IPS DF 4.7 (cell line): ENCODE results near the gene MOB3A.
"Not testable (repeated sequence)": the region's sequence is repeated elsewhere in the genome, so short reads cannot be mapped to it uniquely, and the experiment has no call there.

ENCODE experiments used
- DNase-seq: peaks from one replicate; pipeline ENCODE4 v3.0.0-alpha.2; 2013; ENCODE audit warnings: low spot score; ENCODE audit errors: extremely low read depth

Gene MOB3A

DNA sequence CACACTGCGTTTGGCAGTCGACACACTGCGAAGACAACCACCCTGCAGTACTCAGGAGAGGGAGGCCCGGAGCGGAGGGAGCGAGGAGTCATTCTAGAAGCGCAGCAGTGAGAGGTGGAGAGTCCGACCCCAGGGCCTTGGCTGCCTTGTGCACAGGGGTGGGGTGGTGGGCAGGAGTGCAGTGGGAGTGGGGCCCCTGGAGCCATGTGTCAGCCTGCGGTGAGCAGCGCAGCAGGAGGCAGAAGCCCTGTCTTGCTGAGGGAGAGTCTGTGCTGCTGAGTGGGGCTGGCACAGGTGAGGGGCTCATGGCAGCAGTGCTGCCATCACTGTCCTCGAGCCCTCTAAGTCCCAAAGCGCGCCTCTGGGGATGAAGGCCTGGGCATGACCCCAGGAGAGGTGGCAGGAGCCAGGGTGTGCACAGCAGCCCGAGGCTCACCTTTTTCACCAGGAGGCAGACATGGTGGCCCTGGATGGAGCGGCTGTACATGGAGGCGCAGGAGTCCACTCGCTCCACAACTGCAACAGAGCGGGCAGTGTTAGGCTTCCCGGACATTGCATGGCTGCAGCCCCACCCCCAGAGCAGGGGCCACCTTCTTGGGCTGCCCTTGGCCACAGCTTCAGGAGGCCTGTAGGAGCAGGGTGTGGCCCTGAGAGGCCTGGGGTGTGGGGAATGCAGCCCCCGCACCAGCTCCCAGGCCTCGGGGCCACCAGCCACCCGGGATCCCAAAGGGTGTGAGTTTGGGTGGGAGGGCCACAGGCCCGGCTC, 12.3 kb upstream of the MOB3A start:
- no peak for DNase-seq

DNA sequence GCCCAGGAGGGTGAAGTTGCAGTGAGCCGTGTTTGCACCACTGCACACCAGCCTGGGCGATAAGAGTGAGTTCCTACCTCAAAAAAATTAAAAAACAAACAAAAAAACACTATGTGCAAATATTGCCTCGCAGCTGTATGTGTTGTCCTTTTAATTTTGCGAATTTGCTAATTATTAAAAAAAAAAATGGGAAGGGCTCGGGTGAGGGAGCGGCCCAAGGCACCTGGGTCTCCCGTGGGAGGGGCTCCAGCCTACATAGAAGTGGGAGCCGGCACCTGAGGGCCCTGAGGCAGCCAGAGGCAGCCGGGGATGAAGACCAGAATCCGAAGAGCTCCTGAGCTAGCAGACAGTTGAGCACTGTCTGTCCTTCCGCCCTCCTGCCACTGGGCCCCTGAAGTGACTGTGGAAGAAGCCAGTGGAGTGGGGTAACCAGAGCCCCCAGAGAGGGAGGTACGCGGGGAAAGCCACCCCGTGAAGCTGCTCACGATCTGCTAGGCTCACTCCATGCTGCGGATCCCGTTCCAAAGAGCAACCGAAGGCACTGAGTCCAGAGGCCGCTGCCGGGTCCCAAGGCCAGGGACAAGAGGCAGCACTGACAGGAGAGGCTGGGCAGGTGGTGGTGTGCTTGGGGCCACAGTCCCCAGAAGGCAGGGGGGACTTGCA, 7.0 kb upstream of the MOB3A start:
- no peak for DNase-seq

DNA sequence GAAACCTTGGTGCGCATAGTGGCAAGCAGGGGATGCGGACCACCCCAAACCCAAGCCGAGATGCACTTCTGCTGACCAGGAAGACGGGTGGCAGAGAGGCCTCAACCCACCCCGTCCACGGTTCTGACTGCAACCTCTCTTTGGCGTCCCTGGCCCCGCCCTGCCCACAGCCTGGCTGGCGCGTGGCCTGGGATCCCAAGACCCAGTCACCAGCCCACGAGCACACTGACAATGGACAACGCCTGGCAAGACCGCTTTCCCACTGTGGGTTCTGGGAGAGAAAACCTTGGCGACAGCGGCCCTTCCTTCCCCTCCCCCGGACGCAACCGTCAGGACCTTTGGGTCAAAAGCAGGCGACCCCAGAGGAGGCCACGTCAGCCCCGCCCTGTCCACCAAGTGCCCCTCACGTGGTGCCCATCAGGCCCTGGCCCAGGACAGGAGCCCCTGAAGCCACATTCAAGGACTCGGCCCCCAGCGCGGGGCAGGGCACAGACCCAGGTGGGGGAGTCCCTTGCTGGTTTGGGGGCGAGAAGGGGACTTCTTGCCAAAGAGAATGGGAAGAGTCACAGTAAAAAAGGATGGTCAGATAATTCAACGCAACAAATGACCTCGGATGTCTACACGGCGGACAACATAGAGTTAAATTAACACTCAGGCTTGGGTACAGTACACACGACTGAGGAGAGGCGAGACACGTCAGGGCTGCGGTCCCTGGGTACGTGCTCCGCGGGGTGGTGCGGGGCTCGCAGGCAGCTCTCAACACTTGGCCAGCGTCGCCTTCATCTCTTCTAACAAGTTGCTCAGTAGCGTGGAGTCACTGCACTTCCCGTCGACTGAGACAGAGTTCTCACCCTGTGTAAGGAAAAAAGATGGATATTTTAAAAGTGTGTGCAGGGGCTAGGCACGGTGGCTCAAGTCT, 5.5 kb upstream of the MOB3A start:
- no peak for DNase-seq

DNA sequence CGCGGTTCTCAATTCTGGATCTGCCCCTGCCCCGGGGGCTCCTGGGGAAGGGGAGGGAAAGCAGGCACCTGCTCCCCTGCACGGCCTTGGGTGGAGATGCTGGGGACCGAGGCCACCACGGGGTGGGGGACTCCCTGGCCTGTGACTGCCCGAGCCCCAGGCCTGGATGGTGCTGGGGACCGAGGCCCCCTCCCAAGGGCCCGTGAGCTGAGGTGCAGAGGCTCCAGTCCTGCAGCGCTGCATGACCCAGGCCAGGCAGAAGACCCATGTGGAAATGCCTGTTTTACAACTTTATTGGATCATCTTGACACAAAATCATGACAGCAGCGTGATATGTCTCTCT, 4.6 kb upstream of the MOB3A start:
- DNase-seq, result no peak

DNA sequence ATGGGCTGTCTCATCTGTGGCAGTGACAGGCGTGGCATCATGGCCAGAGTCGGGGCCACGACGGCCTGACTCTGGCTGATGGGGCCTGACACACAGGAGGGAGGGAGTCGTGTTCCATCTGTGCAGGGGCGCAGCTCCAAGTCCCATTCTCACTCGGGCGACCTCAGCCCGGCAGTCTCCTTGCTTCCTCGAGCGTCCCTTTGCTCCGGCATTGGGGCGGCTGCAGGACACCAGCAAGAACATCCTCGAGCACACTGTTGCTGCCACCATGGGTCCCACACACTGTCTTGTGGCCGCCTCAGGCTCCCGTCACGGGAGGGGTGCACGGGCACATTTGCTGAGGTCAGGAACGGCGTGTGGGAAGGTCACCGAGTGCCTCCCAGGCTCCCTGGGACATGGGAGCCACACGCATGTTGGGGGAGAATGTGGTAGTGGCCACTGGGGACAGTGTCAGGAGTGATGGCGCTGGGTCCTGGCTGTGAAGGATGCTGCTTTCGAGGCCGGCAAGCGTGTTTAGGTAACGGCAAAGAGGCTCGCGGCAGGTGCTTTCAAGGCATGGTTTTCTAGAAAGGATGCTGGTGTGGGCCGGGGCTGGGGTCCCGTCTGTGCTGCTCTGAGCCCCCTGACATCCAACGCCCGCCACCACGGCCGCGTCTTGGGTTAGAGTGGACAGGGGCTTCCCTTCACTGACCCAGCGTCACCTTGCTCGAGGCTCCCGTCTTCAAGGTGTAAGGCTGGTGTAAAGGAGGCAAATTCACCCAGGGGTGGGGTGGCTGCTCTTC, 4.0 kb upstream of the MOB3A start:
- DNase-seq, result no peak

DNA sequence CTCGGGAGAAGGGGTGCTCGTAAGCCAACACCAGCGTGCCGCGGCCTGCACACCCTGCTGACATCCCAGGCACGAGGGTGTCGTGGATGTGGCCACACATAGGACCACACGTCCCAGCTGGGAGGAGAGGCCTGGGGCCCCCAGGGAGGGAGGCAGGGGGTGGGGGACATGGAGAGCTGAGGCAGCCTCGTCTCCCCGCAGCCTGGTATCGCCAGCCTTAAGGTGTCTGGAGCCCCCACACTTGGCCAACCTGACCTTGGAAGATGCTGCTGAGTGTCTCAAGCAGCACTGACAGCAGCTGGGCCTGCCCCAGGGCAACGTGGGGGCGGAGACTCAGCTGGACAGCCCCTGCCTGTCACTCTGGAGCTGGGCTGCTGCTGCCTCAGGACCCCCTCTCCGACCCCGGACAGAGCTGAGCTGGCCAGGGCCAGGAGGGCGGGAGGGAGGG, 3.0 kb upstream of the MOB3A start:
- DNase-seq, result no peak

DNA sequence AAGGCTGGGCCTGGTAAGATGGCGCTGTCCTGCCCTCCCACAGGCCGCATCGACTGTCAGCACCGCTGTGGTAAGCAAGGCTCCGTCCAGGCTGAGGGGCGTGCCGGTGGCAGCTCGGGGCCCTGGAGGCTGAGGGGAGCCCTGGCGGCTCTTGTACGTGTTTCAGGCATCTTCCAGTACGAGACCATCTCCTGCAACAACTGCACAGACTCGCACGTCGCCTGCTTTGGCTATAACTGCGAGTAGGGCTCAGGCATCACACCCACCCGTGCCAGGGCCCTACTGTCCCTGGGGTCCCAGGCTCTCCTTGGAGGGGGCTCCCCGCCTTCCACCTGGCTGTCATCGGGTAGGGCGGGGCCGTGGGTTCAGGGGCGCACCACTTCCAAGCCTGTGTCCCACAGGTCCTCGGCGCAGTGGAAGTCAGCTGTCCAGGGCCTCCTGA, 1.8 kb upstream of the MOB3A start:
- DNase-seq, result no peak

DNA sequence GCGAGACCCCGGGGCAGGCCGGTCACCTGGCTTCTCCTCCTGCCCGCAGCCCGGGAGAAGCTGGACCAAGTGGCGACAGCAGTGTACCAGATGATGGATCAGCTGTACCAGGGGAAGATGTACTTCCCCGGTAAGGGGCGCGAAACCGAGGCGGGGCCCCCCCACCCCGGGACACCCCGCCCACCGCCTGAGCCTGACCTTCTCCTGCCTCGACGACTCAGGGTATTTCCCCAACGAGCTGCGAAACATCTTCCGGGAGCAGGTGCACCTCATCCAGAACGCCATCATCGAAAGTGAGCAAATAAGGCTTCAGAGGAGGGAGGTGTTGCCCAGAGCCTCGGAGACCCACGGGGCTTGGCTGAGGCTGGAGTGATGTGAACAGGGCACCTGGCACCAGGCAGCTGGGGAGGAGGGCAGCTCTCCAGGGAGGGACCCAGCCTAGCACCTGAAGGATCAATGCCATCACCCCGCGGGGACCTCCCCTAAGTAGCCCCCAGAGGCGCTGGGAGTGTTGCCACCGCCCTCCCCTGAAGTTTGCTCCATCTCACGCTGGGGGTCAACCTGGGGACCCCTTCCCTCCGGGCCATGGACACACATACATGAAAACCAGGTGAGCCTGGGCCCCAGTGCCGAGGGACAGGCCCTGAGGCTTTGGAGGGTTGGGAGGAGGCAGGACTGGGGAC, 1.2 kb upstream of the MOB3A start:
- DNase-seq, result no peak

DNA sequence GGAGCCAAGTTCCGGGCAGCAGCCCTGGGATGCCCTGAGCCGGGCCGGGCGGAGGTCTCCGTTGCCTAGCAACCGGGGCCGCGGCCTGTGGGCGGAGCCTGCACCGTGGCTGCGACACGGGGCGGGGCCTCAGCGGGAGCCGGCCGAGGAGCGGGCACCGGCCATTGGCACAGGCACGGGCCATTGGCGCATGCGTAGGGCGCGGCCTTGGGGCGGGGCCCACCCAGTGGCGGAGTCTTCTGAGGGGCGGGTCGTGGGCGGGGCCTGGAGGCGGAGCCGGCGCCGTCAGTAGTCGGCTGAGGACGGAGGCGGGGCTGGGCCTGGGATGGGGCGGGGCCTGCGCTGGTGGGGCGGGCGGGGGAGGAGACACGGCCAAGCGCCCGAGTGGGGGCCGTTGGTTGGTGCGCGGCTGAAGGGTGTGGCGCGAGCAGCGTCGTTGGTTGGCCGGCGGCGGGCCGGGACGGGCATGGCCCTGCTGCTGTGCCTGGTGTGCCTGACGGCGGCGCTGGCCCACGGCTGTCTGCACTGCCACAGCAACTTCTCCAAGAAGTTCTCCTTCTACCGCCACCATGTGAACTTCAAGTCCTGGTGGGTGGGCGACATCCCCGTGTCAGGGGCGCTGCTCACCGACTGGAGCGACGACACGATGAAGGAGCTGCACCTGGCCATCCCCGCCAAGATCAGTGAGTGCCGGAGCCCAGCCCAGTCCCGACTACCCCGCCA, 515 bp upstream of the MOB3A start, which contains the start of gene IZUMO4:
Gene IZUMO4, plus strand, starts transcription at position 436 of the 723 bp plus-strand sequence. Its CDS starts 31 bp downstream, at position 467.
- peak; percentile 69 for DNase-seq

DNA sequence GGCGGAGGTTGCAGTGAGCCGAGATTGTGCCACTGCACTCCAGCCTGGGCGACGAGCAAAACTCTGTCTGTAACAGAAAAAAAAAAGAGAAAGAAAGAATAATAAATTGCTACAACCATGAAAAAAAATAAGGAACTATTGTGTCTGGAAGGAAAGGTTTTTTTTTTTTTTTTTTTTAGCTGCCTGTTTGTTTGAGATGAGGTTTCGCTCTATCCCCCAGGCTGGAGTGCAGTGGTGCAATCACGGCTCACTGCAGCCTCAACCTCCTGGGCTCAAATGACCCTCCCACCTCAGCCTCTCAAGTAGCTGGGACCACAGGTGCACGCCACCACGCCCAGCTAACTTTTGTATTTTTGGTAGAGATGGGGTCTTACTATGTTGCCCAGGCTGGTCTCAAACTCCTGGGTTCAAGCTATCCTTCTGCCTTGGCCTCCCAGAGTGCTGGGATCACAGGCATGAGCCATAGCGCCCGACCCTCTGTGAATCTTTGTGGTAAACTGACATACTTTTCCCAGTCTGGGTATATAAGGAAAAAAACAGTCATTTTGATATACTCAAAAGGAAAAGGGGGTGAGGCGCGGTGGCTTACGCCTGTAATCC, 4.1 kb downstream of the MOB3A start:
- DNase-seq, result not testable (repeated sequence)

DNA sequence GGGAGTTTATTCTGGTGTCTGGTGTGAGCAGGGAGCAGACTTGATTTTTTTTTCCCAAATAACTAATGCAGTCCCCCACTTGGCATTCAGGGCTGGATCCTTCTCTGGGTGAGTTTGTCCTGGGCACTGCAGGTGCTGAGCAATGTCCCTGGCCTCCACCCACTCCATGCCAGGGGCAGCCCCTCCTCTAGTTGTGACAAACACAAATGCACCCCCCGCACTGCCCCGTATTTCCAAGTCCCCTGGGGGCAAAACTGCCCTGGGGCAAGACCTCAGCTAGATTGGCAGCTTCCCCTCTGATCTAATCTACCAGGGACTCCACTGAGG, 6.4 kb downstream of the MOB3A start:
- no peak for DNase-seq

DNA sequence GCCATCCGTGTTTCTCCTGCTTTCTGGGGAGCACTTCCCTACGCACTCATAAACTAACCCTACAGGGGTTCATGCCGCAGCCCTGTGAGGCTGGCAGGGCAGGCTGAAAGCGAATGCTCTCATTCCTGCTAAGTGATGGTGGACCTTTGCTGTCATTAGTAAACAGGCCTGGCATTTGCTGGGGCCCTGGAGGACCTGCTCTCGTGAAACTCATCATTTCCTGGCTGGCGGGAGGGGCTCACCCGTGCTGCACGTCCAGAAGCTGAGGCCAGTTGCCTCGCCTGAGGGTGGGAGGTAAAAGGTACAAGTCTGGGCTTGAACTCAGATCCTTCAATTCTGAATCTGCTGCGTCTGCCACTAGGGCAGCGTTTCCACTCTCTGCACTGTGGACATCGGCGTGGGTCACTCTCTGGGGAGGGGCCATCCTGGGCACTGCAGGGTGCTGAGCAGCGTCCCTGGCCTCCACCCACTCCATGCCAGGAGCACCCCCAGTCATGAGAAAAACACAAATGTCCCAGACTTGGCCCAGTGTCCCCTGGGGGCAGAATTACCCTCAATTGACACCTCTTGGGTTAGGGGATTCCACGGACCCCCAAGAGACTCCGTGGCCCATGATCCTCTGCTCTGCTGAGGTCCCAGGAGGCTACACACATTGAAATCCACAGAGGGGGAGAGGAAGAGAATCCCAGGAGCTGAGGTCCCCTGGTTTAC, 7.0 kb downstream of the MOB3A start:
- no peak for DNase-seq

DNA sequence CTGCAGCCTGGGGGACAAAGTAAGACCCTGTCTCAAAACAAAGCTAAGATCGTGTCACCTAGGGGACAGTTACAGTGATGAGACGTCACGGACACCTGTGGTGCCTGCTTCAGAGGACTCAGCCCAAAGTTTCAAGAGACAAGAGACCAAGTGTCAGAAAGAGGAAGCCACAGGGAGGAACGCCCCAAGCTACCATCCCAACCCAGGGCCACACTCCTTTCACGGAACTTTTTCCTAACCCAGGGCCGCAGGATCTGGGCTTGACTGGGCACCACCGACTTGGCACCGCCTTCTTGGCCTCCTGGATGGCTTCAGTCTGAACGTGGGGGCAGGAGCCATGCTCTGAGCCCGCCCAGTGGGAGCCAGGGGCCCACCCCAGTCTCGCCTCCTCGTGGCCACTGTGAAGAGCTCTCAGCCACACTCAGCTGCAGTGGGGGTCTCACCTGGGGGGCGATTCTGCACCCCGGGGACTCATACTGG, 8.5 kb downstream of the MOB3A start:
- no peak for DNase-seq

DNA sequence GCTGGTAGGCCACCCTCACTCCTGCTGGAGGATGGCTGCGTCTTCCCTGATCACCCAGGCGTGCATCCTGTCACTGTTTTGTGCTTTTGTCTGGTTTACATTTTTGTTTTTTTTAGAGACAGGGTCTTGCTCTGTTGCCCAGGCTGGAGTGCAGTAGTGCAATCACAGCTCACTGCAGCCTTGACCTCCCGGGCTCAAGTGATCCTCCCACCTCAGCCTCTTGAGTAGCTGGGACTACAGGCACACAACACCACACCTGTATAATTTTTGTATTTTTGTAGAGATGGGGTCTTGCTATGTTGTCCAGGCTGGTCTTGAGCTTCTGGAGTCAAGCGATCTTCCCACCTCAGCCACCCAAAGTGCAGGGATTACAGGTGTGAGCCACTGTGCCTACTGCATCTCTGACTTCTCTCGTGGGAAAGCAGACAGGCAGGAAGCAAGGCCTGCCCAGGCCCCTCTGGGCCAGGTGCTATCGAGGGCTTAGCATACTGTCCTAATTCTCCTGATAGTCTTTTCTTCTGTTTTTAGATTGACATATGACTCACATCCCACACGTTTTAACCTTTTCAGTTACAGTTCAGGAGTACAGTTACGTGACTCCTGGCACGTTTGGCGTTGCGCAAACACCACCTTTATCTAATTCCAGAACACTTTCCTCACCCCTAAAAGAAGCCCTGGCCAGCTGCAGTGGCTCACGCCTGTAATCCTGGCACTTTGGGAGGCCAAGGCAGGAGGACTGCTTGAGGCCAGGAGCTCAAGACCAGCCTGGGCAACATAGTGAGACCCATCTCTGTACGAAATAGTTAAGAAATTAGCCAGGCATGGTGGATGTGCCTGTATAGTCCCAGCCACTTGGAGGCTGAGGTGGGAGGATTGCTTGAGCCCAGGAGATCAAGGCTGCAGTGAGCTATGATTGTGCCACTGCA, 9.2 kb downstream of the MOB3A start:
- not testable (repeated sequence) for DNase-seq

DNA sequence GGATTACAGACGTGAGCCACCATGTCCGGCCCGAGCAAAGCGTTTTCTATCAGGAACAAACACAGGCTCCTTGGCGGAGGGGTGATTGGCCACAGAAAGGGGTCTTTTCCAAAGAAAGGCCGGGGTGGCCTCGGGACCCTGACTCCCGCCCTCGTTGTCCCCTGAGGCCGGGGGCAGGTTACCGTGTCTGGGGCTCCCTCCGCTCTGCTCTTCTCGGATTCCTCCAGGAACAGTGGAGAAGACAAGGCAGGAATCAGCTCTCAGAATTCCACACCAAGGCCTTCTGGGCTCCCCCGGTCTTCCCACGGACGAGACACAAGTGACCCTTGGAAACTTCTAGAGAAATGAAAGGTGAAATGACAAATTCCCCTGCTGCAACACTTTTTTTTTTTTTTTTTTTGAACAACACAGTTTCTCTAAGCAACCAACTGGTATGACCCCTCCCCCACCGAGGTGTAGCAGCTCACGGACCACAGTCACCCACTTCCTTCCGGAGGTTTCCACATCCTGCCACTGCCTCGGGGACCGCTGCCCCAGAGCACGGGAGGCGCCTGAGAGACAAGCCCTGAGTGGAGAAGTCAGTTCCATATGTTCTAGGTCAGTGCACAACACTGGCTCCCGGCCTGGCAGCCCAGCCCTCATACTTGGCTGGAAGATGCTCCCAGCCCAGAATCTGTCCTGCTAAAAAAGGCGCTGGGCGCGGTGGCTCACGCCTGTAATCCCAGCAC, 11.0 kb downstream of the MOB3A start:
- no peak for DNase-seq

DNA sequence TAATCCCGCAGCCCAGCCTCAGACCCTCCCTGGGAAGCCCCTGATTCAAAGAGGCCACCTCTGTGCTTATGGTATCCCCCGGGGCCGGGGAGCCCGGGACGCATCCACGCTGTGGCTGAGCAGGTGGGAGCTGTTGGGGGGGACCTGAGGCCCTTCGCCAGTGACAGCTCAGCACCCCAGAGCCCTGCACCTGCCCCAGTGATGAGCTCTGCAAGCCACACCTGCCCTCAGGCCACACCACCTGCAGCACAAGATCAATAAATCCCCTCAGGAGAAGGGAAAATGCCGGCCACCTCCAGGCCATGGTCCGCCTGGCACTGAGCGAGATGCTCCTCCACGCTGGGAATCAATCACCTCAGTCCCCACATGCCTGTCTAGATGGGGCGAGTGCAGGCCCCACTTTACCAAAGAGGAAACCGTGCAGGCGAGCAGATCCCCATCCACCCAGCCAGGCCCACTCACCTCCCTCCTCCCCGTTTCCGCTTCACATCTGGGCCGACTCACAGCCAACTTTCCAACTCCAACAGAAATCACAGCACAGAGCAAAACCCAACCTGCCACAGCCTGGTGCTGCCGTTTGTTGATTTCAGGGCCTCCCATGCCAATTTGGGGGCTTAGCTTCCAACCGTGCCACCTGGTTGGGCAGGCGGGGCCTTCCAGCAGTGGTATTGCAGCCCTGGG, 12.8 kb downstream of the MOB3A start:
- no peak for DNase-seq
